ENCODE data around the gene DDX11.
"Not testable (repeated sequence)": the region's sequence is repeated elsewhere in the genome, so short reads cannot be mapped to it uniquely, and the experiment has no call there.

Gene DDX11

DNA sequence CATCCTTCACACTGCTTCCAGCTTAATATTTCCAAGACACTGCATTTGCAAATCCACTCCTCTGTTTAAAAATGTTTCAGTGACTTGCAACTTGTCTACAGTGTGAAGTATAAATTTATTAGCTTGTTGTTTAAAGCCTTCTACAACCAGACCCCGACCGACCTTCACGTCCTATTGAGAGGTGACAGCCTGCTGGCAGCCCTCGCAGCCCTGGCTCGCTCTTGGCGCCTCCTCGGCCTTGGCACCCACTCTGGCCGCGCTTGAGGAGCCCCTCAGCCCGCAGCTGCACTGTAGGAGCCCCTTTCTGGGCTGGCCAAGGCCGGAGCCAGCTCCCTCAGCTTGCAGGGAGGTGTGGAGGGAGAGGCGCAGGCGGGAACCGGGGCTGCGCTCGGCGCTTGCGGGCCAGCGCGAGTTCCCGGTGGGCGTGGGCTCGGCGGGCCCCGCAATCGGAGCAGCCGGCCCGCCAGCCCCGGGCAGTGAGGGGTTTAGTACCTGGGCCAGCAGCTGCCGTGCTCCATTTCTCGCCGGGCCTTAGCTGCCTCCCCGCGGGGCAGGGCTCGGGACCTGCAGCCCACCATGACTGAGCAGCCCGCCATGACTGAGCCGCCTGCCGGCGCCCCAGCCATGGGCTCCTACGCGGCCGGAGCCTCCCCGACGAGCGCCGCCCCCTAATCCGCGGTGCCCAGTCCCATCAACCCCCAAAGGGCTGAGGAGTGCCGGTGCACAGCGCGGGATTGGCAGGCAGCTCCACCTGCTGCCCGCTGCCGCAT lies 2.5 kb upstream of the DDX11 start:
- not testable (repeated sequence) for DNase-seq

DNA sequence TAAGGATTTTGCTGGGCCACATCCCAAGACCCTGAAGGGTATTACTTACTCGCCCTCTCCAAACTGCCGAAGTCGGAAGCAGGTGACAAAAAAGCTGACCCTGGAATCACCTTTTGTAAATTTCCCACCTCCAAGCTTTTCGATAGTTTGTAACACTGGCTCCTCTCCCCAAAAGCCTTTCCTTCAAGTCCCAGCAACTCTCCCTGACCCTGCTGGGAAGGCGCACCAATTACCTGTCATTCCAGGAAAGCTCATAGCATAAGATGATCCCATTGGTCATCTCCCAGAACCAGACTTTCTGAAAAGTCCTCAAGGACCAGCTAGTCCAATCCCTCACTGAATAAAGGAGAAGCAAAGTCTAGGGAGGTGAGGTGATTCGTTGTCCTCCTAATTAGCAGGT lies 698 bp upstream of the DDX11 start:
- DNase-seq, result not testable (repeated sequence)

DNA sequence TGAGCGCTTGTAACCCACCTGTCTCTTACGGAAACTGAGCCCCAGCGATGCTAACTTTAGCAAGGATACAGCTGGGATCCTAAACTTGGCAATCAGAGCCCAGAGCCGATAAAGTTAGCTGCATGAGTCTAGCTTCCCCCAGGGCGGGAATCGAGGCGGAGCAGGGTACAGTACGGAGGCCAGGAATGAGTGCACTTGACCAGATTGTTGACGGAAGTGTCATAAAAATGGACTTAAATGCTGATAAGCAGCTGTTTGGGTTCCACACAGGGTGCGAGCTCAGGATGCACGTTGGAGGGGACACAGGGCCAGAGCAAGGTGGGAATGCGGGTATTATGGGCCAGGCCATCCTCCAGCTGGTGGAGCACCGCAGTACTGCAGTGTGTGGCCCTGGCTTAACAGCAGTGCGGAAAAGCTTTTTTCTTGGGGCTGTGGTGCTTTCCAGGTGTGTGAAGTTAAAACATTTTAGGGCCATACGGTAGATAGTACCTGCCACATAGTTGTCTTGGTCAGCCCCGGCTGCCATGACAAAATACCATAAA lies 744 bp downstream of the DDX11 start:
- DNase-seq, result peak; percentile 29

DNA sequence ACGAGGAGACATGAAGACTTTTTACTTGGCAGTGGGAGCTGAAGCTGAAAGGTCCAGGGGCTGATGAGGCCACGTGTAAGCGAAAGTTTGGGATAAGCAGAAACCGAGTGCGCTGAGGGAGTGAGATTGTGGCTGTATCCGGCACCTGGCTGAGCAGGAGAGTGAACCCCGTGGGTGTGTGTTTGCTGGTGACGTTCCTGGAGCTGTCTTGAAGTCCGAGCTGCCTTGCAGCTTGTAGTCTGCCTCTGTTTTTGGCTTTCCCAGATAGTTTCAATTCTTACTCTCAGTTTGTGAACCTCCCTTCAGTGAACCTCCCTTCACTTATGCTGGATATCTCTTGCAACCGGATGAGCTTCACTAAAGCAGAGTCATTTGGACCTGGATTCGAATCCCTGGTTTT lies 2.5 kb downstream of the DDX11 start:
- DNase-seq, result not testable (repeated sequence)

DNA sequence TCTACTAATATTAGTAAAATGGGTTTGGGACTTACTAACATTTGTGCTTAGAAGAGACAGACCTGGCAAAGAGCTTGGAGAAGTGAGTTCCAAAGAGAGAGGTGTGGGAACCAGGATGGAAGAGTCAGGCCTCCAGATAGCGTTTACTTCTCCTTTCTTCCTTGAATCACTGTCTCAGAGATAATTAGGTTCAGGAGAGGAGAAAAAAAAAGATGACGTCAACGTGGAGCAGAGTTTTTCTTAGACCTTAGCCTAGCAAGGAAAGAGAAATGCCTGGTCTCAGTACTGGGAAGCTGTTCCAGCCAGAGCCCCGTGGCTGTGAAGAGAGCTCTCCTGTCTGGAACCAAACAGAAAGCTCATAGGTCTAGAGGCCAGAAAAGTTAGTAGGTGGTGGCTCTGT lies 3.4 kb downstream of the DDX11 start:
- not testable (repeated sequence) for DNase-seq

DNA sequence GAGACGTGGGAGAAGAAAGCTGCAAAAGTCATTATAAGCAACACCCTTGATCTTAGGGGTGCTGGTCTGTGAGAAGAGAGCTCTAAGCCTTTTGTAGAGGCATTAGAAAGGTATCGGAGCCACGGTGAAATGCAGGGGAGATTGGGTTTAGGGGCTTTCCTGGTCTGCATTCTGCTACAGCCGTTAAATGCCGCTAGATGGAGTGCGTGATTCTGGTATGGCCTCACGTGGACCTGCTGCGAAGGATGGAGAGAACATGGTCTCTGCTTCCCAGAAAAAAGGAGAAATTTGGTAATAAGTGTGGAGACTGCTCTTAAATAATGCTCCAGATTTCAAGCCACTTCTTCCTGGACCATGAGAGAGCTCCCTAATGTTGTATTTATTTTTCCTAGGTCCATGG lies 4.3 kb downstream of the DDX11 start:
- DNase-seq, result not testable (repeated sequence)

DNA sequence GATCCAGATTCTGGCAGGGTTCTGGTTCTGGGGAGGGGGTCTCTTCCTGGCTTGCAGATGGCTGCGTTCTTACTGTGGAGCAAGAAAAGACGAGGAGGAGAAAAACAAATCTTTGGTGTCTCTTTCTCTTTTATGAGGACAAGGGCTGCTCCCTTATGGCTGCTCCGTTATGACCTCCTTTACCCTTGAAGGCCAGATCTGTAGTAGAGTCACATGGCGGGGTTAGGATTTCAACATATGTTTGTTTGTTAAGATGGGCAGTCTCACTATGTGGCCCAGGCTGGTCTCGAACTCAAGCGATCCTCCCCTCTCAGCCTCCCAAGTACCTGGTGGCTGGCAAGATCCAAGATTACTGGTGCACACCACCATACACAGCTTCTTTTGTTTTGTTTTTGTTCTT lies 5.8 kb downstream of the DDX11 start:
- not testable (repeated sequence) for DNase-seq

DNA sequence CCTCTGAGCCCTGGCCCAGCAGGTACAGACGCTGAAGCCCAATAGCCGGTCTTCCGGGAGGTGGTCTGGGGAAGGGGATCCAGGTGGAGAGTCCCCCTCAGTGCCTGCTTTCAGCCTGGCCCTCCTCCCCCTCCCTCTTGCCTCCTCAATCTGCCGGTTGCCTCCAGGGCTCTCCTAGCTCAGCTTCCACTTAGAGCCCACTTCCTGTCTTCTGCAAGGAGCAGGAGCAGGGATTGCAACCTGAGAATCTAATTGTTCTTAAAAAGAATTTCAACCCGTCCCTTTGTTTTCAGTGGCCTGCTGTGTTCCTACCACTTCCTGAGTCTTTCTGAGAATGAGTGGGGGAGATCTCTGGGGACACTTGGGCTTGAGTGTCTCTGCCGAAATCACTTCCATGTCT lies 6.6 kb downstream of the DDX11 start:
- DNase-seq, result not testable (repeated sequence)

DNA sequence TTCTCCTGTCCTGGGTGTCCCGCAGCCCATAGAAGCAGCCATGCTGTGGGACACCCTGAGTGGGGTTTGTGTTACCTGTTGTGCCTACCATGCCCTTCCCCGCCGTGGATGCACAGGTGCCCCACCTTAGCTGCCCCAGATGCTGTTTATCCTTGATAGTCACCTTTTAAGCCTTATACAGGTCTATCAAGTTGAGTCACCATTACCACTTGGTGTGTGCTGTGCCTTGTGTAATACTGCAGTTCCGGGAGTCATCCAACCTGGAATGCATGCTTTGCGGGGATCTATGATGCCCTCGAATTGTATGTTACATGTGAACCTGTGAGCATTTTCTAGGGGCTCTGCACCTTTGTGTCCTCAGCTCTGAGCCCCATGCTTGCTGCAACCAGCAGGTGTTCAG lies 7.6 kb downstream of the DDX11 start:
- DNase-seq, result not testable (repeated sequence)

DNA sequence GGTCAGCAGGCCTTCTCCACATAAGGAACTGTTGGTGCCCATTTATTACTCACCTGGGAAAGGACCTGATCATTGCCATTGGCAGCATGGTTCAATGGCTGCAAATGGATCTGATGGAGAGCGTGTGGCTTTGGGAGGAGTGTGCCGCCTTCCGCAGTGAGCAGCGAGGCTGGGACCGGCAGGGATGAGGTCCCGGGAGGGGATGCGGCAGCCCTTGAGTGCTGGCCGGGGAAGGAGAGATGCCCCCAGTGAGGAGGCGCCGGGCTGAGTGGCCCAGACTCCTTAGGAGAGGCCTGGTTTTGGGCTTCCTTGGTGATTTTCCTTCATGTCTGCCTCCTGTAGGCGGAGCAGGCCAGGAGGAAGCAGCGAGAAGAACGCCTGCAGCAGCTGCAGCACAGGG lies 10.6 kb downstream of the DDX11 start:
- not testable (repeated sequence) for DNase-seq

DNA sequence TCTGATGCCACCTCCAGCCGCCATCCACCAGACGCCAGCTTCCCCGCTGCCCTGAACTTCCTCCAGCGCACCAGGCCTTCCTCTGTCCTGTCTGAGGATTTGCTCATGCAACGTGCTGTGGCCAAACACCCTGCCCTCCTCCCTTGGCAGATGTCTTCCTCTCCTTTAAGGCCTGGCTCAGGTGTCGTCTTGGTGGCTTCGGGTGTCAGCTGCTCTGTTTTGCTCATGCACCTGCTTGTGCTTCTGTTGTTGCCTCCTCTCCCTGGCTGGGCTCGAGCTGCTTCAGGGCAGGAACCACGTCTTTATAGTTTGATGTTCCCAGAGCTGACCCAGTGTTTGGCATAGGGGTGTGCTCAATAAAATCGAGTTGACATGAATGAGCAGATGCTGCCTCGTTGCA lies 12.4 kb downstream of the DDX11 start:
- not testable (repeated sequence) for DNase-seq

DNA sequence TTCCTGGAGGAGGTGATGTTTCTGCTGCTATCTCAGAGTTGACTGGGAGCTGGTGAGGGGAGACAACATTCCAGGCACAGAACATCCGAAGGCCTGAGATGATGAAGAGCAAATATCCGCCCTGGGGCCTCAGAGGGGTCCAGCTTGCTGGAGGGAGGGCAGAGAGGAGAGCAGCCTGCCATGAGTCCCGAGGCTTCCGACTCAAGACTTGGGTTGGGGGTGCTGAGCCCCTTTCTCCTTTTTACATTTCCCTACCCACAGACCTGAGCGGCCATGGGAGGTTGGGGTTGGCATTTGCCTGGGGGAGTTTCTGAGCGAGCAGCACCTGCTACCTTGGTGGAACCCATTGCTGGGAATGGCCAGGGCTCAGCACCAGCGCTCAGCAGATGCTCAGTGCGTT lies 13.8 kb downstream of the DDX11 start:
- DNase-seq, result not testable (repeated sequence)

DNA sequence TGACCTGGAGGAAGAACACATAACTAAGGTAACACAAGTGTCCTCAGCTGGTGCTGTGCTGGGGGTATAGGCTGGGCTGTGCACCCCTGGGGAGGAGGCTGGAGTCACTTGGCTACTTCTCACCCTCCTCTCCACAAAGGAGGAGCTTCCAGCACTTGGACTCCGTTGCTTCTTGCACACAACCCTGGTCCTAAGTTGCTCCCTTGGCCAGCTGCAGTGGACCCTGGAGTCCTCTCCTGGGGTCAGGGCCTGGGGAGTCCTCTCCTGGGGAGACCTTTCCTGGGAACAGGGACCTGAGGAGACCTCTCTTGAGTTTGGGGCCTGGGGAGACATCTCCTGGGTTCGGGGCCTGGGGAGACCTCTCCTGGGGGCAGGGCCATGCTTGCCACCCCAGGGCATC lies 14.3 kb downstream of the DDX11 start:
- DNase-seq, result not testable (repeated sequence)

DNA sequence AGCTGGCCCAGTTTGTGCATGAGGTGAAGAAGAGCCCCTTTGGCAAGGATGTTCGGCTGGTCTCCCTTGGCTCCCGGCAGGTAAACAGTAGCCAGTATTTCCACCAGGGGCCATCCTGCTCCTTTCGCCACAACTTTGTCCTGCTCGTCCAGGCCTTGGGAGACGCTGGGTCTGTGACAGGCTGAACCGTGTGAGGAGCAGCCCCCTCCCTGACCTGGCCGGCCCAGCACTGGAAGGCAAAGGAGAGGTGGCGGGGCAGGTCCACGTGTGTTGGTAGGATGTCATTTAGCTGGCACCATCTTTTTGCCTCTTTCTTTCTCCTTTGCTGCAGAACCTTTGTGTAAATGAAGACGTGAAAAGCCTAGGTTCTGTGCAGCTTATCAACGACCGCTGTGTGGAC lies 15.4 kb downstream of the DDX11 start:
- DNase-seq, result no peak

DNA sequence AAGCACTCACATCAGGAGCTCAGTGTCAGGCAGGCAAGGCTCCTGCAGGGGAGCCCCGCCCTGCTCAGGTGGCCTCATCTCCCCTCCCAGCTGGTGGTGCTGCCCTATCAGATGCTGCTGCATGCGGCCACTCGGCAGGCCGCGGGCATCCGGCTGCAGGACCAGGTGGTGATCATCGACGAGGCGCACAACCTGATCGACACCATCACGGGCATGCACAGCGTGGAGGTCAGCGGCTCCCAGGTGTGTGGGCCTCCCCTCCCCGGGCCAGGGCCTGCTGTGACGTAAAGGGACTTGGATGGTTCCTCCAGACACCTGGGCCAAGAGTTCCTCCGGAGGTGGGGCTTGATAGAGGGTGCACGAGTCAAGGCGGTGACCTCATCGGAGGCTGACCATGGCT lies 18.0 kb downstream of the DDX11 start:
- not testable (repeated sequence) for DNase-seq

DNA sequence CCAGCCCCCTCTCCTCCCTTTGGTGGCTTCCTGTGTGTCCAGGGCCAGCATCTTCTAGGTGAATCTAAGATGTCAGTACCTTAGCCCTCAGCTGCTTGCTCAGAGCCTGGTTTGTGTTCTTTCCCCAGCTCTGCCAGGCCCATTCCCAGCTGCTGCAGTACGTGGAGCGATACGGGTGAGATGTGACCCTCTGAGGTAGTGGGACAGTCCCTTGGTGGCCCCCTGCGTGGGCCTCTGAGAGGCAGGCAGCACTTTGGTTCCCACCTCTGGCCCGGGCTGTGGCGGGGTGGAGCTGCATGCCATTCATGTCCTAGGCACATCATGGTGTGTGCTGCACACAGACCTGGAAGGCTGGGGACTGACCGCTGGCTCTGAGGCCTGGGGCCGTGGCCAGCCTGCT lies 19.1 kb downstream of the DDX11 start:
- not testable (repeated sequence) for DNase-seq

DNA sequence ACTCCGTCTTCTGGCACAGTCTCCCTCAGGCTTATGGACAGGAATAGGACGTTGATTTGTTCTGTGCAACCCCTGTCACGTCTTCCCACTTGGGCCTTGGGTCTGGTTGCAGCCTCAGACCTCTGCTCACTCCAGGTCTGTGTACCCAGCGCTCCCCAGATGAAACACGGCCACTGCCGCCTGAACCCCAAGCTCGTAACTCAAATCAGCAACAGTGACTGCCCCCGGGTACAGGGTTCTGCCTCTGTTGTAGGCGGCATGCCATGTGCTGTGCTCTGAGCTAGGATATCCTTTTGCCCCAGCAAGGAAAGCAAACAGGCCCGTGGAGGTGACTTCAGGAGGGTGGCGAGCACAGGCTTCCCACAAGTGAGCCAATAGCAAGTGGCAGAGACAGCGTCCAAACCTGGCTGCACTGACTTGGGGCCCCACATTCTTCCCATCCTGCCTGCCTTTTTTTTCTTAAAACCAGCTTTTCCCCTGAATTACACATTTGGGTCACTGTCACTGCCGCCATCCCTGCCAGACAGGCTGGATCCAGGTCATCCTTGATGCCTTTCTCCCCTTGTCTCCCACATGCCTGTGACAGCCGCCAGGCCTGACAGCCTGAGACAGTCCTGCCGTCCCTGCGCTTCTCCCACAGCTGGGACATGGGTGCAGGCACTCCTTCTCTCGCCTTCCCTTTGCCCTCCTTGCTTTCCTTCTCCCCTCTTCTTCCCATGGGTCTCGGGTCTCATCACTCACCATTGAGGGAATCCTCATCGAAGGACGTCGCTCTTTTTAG lies 21.6 kb downstream of the DDX11 start:
- not testable (repeated sequence) for DNase-seq

DNA sequence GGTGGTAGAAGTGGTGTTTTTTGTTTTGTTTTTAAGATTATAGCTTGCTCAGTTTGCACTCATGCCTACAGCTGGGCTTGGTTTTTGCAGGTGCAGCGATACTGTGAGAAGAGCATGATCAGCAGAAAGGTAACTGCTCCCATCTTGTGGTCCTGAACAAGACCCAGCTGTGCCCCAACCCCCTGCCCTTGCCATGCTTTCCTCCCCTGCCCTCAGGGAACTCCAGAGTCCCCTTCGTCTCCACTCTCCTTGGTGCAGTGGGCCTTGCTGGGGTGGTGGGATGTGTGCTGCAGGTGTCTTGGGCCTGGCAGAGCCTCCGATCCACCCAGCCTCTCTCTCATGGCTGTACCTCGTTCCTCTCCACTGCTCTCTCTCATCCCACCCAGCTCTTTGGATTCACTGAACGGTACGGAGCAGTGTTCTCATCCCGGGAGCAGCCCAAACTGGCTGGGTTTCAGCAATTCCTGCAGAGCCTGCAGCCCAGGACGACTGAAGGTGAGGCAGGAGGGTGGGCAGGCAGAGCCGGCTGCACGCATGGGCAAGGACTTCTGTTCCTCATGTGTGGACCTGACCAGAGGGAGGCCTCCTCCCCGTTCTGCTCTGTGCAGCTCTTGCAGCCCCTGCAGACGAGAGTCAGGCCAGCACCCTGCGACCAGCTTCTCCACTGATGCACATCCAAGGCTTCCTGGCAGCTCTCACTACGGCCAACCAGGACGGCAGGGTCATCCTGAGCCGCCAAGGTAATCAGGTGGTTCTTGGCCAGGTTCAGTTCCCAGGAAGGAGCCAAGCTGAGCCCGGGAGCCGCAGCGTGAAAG lies 22.8 kb downstream of the DDX11 start:
- not testable (repeated sequence) for DNase-seq

DNA sequence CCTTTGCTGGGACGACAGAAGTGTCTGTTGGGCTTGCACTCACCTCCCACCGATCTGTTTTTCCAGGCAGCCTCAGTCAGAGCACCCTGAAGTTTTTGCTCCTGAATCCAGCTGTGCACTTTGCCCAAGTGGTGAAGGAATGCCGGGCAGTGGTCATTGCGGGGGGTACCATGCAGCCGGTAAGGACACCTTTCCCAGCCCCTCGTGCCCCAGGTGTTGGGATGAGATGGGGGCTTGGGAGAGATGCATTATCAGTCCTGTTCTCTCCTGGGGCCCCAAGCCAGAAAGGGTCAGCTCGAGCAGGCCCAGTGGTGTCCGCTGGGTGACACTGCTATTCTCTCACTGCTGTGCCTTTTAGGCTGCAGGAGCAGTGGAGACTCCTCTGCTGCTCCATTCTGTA lies 24.2 kb downstream of the DDX11 start:
- not testable (repeated sequence) for DNase-seq

DNA sequence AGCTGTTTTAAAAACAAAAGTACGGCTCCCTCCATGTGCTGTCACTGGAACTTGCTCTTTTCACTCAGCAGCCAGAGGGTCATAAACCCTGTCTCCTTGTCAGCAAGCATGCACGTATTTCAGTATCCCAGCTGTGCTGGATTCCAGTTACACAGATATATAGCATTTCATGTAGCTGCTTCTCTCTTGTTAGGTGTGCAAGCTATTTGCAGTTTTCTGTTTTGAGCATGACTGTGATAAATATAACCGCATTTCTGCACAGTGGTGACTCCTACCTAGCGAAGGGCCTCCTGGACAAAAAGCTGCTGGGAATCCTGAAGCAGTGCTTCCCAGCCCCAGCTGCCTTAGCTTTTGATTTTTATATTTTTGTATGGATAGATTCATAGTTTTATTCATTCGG lies 24.7 kb downstream of the DDX11 start:
- not testable (repeated sequence) for DNase-seq

DNA sequence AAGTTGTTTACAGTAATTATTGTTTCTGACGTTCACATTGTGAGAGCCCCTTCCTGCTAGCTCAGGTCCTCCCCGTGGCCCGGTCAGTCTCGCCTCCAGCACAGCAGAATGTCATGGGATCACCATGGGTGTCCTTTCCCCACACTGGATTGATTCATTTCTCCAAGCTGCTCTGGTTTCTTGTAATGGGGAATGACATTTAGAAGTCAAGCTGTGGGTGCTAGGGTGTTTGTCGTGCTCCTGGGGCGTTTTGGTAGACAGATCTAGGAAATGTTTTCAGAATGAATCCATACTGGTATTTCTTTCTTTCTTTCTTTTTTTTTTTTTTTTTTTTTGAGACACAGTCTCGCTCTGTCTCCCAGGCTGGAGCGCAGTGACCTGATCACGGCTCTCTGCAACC lies 25.1 kb downstream of the DDX11 start:
- not testable (repeated sequence) for DNase-seq

DNA sequence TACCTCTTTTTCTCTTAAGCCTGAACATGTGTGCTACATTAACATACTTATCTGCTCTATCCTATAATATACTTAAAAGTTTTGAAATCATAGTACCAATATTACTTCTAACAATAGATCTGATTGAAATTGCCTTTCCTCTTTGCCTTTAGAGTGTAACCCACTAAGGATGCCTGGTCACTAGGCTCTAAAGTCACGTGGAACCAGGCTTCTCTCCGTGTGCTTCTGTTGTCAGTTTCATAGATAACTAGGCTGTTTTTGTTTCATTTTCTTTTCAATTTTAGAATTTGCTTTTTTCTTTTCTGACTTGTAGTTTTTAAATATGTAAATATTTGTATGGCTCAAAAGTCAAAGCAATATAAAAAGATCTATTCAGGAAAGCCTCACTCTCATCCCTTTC lies 25.8 kb downstream of the DDX11 start:
- not testable (repeated sequence) for DNase-seq
